HG02884 (cell line): Measurements from ENCODE around the gene TRIM34.
"Not testable (repeated sequence)": the region's sequence is repeated elsewhere in the genome, so short reads cannot be mapped to it uniquely, and the experiment has no call there.

Experiments
- ATAC-seq: cut with Tn5 transposase; IDR thresholded peaks from one replicate; pipeline ENCODE4 v1.9.1; 2021; ENCODE audit warnings: mild to moderate bottlenecking, moderate library complexity; ENCODE audit not compliant: unreplicated experiment

Gene TRIM34

GRCh38 chr11:5620651-5621521 is 3.9 kb upstream of the TRIM34 start:
- no peak for ATAC-seq

DNA sequence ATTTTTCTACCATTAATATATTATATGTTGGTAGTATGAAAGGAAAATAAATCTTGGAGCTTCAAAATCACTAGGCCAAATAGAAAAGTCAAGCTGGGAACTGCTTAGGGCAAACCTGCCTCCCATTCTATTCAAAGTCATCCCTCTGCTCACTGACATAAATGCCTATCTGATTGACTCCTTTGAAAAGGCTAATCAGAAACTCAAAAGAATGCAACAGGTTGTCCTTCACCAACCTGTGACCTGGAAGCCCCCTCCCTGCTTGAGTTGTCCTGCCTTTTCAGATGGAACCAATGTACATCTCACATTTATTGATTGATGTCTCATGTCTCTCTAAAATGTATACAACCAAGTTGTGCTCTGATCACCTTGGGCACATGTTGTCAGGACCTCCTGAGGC is 3.2 kb upstream of the TRIM34 start:
- ATAC-seq, result no peak

GRCh38 chr11:5622802-5623201 is 2.0 kb upstream of the TRIM34 start:
- no peak for ATAC-seq

DNA sequence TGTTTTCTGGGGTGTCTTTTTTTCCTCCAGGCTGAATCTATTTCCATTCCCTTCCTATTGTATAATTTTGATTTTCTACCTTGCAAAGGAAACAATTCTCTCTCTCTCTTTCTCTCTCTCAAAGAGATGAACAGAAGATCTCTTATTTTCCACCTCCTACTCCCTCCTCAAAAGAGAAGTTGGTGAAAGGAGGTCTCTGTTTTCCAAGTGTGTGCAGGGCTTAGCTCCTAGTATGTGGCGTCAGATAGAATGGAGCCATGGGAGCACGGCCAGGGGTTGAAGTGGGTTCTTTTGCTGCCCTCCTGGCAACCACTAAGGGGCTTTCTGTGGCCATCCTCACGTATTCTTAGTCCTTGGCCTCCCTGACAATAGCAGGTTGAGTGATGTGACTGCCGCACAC is 480 bp downstream of the TRIM34 start:
- no peak for ATAC-seq

- no peak for ATAC-seq
Measured at GRCh38 chr11:5626196-5626595, 1.4 kb downstream of the TRIM34 start.

DNA sequence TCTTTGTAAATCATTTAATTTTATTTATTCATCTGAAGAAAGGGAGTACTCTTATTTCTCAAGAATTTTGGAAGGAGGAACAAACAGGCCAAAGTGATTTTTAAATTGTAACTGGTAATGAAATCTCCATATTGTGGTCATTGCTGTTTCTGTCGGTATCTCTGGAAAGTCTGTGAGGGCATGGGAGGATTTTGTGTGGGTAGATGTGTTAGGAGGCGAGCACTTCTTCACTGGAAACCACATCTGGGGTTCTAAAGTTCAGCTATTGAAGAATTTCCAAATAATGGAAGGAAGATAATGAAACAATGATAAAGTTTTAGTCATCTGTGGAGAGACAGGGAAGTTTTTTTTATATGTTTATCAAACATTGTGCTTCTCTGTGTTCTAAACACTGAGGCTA is 6.6 kb downstream of the TRIM34 start:
- peak; percentile 15 for ATAC-seq

GRCh38 chr11:5631969-5632635 is 7.3 kb downstream of the TRIM34 start:
- ATAC-seq, result peak; percentile 94

DNA sequence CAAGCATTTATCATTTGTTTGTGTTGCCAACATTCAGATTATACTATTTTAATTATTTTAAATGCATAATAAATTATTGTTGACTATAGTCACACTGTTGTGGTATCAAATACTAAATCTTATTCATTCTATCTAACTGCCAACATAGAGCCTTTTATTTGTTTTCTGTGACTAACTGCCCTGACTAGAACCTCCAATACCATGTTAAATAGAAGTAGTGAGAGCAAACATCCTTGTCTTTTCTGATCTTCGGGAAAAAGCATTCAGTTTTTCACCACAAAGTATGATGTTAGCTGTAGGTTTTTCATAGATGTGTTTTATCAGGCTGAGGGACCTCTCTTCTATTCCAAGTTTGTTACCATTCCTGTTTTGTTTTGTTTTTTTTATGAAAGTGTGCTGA is 15.2 kb downstream of the TRIM34 start:
- ATAC-seq, result no peak

DNA sequence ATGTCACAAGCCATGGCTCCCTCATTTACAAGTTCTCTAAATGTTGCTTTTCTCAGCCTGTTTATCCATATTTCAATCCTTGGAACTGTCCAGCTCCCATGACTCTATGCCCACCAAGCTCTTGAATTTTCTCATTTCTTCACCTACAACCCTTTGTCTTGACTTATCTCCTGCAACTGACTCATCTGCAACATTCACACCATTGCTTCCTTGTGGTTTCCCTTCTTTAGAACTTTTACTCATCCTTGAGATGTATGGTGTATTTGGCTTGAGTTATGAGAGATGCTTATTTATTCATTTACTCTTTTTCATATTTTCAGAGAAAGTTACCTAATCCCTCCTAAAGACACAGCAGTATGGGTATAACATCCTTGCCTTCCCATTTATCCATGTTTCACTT is 18.8 kb downstream of the TRIM34 start:
- ATAC-seq, result no peak

DNA sequence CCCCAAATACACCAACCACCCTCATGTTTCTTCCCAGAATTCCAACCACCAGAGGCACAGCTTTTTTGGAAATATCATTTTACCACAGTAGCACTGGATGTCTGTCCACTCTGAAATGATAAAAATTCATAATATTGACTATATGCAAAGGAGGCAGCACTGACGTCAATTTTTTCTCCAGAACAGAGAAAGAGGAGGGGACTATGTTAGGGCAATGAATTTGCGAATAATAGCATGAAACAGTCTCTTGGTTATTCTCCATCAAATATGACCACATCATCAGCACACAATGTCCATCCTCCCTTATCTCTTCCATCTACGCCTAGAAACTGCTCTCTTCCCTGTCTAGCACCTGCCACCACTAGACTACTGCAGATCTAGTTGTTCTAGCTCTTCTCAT is 21.3 kb downstream of the TRIM34 start:
- ATAC-seq, result no peak

- no peak for ATAC-seq
Measured at GRCh38 chr11:5655474-5655873, 30.7 kb downstream of the TRIM34 start.

GRCh38 chr11:5656956-5657355 is 32.2 kb downstream of the TRIM34 start:
- ATAC-seq, result not testable (repeated sequence)

- no peak for ATAC-seq
Measured at GRCh38 chr11:5658318-5658717, 33.5 kb downstream of the TRIM34 start.

GRCh38 chr11:5663511-5663910 is 38.7 kb downstream of the TRIM34 start:
- ATAC-seq, result no peak

DNA sequence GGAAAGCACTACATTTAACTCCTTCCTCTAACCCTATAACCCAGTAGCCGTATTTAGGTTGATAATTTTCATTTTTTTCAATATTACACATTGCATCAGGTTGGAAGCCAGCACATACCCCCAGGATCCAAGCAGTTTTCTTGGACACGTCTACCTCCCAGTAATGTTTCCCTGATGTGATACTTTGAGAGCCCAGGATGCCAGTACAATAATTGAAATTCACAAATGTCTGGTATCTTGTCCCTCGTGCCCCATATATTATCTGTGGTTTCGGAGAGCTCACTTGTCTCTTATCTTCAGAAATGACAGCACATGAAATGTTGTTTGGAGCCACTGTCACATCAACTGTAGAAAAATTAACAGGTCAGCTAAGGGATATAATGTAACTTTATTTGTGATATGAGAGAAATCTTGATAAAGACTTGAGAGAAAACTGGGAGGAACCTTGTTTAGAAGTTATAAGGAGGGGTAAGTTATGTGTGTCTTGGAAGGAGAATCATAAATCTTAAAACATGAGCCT is 40.3 kb downstream of the TRIM34 start:
- ATAC-seq, result no peak

- no peak for ATAC-seq
Measured at GRCh38 chr11:5665746-5666401, 41.1 kb downstream of the TRIM34 start.

GRCh38 chr11:5666402-5666793 is 41.6 kb downstream of the TRIM34 start:
- ATAC-seq, result no peak

DNA sequence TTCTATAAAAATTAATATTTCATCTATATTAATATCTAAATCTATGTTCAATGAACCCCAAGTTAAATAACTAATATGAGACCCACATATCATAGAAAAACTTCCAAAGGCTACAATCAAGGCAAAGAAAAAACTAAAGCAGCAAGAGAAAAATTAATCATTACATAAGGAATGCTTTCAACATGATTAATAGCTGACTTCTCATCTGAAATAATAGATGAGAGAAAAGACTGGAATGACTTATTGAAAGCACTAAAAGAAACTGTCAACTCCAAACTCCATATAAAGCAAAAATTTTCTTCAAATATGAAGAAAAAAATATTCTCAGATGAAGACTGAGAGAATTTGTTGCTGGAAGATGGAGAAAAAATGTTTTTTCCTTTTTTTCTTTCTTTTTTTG is 47.0 kb downstream of the TRIM34 start:
- no peak for ATAC-seq

DNA sequence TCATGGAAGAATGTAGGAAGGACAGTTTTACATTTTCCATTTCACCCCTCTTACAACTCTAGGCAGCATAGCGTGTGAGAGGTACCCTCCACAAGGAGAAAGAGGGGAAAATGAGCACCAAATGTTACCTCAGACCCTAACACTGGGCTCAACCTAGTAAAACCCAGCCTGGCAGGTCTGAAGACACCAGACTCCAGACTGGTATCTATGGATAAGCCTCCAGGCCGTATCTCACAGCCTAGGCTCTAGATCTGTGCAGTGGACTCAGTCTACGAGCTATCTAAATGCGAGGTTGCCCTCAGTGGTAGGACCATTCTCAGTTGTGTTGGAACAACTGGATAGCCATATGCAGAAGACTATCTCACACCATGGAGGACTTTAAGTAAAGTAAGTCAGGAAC is 49.6 kb downstream of the TRIM34 start:
- no peak for ATAC-seq

DNA sequence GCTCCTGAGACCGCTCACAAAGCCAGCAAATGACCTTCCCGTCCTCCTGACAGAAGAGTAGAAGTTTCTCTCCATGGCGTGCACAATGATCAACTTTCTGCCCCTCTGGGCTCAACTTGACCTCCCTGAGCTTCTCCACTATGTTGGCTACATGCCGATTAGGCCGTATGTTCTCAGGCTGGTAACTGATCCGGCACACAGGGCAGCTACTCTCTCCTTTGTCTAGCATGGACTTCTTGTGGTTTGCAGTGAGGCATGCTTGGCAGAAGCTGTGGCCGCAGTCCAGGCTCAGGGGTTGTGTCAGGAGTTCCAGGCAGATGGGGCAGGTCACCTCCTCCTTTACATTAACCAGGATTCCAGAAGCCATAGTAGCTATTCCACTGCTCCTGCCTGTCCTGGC is 55.0 kb downstream of the TRIM34 start:
- ATAC-seq, result no peak

DNA sequence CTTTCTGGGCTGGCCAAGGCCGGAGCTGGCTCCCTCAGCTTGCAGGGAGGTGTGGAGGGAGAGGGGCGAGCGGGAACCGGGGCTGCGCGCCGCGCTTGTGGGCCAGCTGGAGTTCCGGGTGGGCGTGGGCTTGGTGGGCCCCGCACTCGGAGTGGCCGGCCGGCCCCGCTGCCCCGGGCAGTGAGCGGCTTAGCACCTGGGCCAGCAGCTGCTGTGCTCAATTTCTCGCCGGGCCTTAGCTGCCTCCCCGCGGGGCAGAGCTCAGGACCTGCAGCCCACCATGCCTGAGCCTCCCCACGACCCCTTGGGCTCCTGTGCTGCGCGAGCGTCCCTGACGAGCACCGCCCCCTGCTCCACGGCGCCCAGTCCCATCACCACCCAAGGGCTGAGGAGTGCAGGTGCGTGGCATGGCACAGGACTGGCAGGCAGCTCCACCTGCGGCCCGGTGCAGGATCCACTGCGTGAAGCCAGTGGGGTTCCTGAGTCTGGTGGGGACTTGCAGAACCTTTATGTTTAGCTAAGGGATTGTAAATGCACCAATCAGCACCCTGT is 58.2 kb downstream of the TRIM34 start:
- ATAC-seq, result not testable (repeated sequence)
